OCI-LY3 (cell line): ENCODE results near the gene VAT1.

Source experiments
- CTCF ChIP-seq: fragments of 200-600, 300-600 bp; sonication (generic); IDR thresholded peaks from 2 replicates; pipeline ENCODE4 v1.5.1; 2014; ENCODE audit warnings: antibody characterized with exemption, low read length, low read depth
- EZH2phosphoT487 ChIP-seq: fragments of 200-600 bp; shearing (Covaris generic); IDR thresholded peaks from 2 replicates; pipeline ENCODE4 v1.6.1; 2018; ENCODE audit warnings: antibody characterized with exemption, mixed run types, low read depth

GRCh38 chr17:43011728-43012472 lies 10.3 kb downstream of the VAT1 start:
- TF ChIP-seq CTCF (no peak), EZH2phosphoT487 (no peak)
